Trophoblast cell (in vitro differentiated cells and primary cell): ENCODE measurements around the gene KIFAP3.

ENCODE experiments used
- DNase-seq, 2 donors: peaks; one replicate each; pipeline ENCODE4 v3.0.0-alpha.2; 2016
- H2AFZ ChIP-seq: 2 replicates; pipeline ENCODE4 v1.6.1; 2013; ENCODE audit warnings: low read length, moderate library complexity, mild to moderate bottlenecking; ENCODE audit not compliant: insufficient read depth, poor library complexity
- H2AK5ac ChIP-seq: 2 replicates; pipeline ENCODE4 v1.6.1; 2013; ENCODE audit warnings: mild to moderate bottlenecking, low read length
- H2BK120ac ChIP-seq: 2 replicates; pipeline ENCODE4 v1.6.1; 2013; ENCODE audit warnings: low read length, mild to moderate bottlenecking, moderate library complexity; ENCODE audit not compliant: insufficient read depth, poor library complexity
- H2BK12ac ChIP-seq: 2 replicates; pipeline ENCODE4 v1.6.1; 2013; ENCODE audit warnings: mild to moderate bottlenecking, low read length, moderate library complexity
- H2BK5ac ChIP-seq: 2 replicates; pipeline ENCODE4 v1.6.1; 2013; ENCODE audit warnings: low read length, low read depth, moderate library complexity, mild to moderate bottlenecking; ENCODE audit not compliant: poor library complexity
- H3K14ac ChIP-seq: 2 replicates; pipeline ENCODE4 v1.6.1; 2013; ENCODE audit warnings: mild to moderate bottlenecking, low read length
- H3K18ac ChIP-seq: 2 replicates; pipeline ENCODE4 v1.6.1; 2013; ENCODE audit warnings: mild to moderate bottlenecking, low read length
- H3K23ac ChIP-seq: 2 replicates; pipeline ENCODE4 v1.6.1; 2013; ENCODE audit warnings: low read length
- H3K27ac ChIP-seq: 2 replicates; pipeline ENCODE4 v1.5.1; 2013; ENCODE audit warnings: low read depth, mild to moderate bottlenecking, inconsistent platforms, low read length, moderate library complexity
- H3K27me3 ChIP-seq: 2 replicates; pipeline ENCODE4 v1.6.1; 2013; ENCODE audit warnings: inconsistent platforms, mild to moderate bottlenecking, low read length, moderate library complexity; ENCODE audit not compliant: insufficient read depth
- H3K36me3 ChIP-seq, 2 experiments: 1 replicate in 1 of 2; 2 replicates in 1 of 2; pipeline ENCODE4 v1.6.1; 2013; ENCODE audit warnings: low read length in 2 of 2, mild to moderate bottlenecking in 2 of 2, moderate library complexity in 1 of 2; ENCODE audit not compliant: insufficient read depth in 2 of 2, control insufficient read depth in 1 of 2
- H3K4ac ChIP-seq: 2 replicates; pipeline ENCODE4 v1.6.1; 2013; ENCODE audit warnings: low read depth, mild to moderate bottlenecking, low read length, moderate library complexity
- H3K4me1 ChIP-seq, 2 experiments: 1 replicate in 1 of 2; 2 replicates in 1 of 2; pipeline ENCODE4 v1.6.1; 2013; ENCODE audit warnings: low read length in 2 of 2, mild to moderate bottlenecking in 2 of 2, moderate library complexity in 1 of 2; ENCODE audit not compliant: insufficient read depth in 2 of 2, control insufficient read depth in 1 of 2
- H3K4me2 ChIP-seq: 2 replicates; pipeline ENCODE4 v1.6.1; 2013; ENCODE audit warnings: inconsistent platforms, mild to moderate bottlenecking, low read length, moderate library complexity
- H3K4me3 ChIP-seq: 2 replicates; pipeline ENCODE4 v1.5.1; 2013; ENCODE audit warnings: mild to moderate bottlenecking, low read depth, low read length, inconsistent platforms
- H3K79me1 ChIP-seq: one replicate; pipeline ENCODE4 v1.6.1; 2013; ENCODE audit warnings: low read length
- H3K79me2 ChIP-seq: 2 replicates; pipeline ENCODE4 v1.6.1; 2013; ENCODE audit warnings: low read length, mild to moderate bottlenecking; ENCODE audit not compliant: control insufficient read depth, insufficient read depth, poor library complexity
- H3K9ac ChIP-seq: 2 replicates; pipeline ENCODE4 v1.6.1; 2013; ENCODE audit warnings: mild to moderate bottlenecking, low read length
- H3K9me3 ChIP-seq: 2 replicates; pipeline ENCODE4 v1.6.1; 2013; ENCODE audit warnings: low read depth, mild to moderate bottlenecking, control low read depth, inconsistent platforms, low read length; ENCODE audit not compliant: insufficient read depth
- H4K12ac ChIP-seq: 2 replicates; pipeline ENCODE4 v1.6.1; 2013; ENCODE audit warnings: low read depth, mild to moderate bottlenecking, low read length, moderate library complexity
- H4K8ac ChIP-seq: 2 replicates; pipeline ENCODE4 v1.6.1; 2013; ENCODE audit warnings: low read depth, mild to moderate bottlenecking, low read length, moderate library complexity
- H4K91ac ChIP-seq: one replicate; pipeline ENCODE4 v1.6.1; 2013; ENCODE audit warnings: low read depth, mild to moderate bottlenecking, low read length, moderate library complexity
- WGBS: extraction: QIAGEN DNeasy Blood & Tissue Kit; methylation state at CpG from one replicate; pipeline ENCODE4 v1.1.7; 2013; ENCODE audit warnings: missing lambda C conversion rate; ENCODE audit not compliant: insufficient read length, insufficient coverage; ENCODE audit errors: extremely low coverage; 5-methylcytosine and 5-hydroxymethylcytosine counted together

KIFAP3 gene

DNA sequence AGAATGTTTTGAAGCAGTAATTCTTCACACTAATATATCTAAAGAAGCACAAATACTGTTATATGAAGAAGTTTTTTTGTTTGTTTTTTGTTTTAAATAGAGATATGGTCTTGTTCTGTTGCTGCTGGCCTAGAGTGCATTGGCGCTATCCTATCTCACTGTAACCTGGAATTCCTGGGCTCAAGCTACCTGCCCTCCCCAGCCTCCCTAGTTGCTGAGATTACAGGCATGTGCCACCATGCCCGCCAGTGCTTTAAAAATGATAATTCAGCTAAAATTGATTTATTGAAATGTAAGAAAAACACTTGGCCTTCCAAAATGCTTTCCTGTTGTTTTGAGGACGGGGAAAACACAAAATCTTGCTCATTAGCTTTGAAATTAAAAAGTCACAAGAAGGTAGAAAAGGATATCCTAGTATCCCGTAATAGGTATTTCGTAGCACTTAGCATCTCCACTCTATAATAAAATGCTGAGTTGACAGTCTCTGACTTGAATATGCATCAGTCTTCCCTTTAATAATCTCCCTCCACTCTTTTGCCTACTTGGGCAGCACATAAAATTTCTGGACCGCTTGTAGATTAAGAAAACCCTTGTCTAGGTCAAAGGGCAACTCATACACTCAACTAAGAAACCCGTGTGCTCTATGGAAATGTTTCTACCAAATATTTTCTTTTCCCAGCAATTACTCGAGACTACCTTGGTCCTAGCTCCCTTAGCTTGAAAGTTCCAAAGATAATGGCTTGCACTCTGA is 182.1 kb downstream of the KIFAP3 start:
- Histone ChIP-seq H4K12ac (no peak overlapping the region), H3K27me3 (no peaks in the 10 kb centered on the region), H3K4ac (peak overlapping the region; percentile 100), H3K23ac (no peak overlapping the region), H3K9me3 (no peaks in the 10 kb centered on the region), H2BK120ac (no peak overlapping the region), H3K79me1 (peaks cover 24% of the 10 kb centered on the region), H4K91ac (peak overlapping the region; percentile 8), H3K36me3 (peaks cover 0 to 5% of the 10 kb centered on the region in 2 experiments), H3K27ac (peak overlapping the region; percentile 83), H3K79me2 (peaks cover 10% of the 10 kb centered on the region), H2AK5ac (no peak overlapping the region), H2AFZ (no peak overlapping the region), H4K8ac (no peak overlapping the region), H2BK12ac (no peak overlapping the region), H3K4me1 (peaks cover 7% of the 10 kb centered on the region in 2 experiments), H3K14ac (no peak overlapping the region), H2BK5ac (peak overlapping the region; percentile 58), H3K4me2 (peak overlapping the region; percentile 70), H3K18ac (no peak overlapping the region), H3K4me3 (peak overlapping the region; percentile 62), H3K9ac (peak overlapping the region; percentile 99)
- DNase-seq: peak in 1 of 2 donors; percentile 53
- WGBS: no CpG with 5 or more reads among the region's 8 CpGs

DNA sequence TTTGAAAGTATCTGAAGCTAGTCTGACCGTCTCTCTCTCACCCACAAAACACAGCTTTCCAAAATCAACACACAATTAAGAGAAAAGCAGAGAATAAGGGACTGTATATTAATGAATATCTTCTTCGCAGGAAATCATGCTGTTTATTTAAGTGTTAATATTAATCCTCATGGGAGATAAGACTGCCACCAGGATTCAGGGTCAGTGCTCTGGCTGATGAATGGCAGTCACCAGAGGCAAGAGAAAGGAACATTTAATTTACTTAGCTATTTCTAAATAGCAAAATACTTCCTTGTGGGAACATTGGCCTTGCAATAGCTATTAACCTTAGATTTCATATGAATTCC is 183.0 kb downstream of the KIFAP3 start:
- H3K27ac ChIP-seq: peak overlapping the region; percentile 95
- peaks cover 0 to 5% of the 10 kb centered on the region in 2 experiments for H3K36me3 ChIP-seq
- peak overlapping the region; percentile 48 for H3K4me2 ChIP-seq
- H3K79me1 ChIP-seq: peaks cover 24% of the 10 kb centered on the region
- no peak overlapping the region for H2BK12ac ChIP-seq
- peak overlapping the region; percentile 42 for H2BK5ac ChIP-seq
- H2AFZ ChIP-seq: no peak overlapping the region
- H4K12ac ChIP-seq: no peak overlapping the region
- H3K23ac ChIP-seq: no peak overlapping the region
- no peak overlapping the region for H3K14ac ChIP-seq
- peaks cover 7% of the 10 kb centered on the region in 2 experiments for H3K4me1 ChIP-seq
- no peak overlapping the region for H4K91ac ChIP-seq
- H3K4ac ChIP-seq: no peak overlapping the region
- H3K27me3 ChIP-seq: no peaks in the 10 kb centered on the region
- no peak overlapping the region for H3K18ac ChIP-seq
- H4K8ac ChIP-seq: no peak overlapping the region
- no peaks in the 10 kb centered on the region for H3K9me3 ChIP-seq
- no CpG with 5 or more reads among the region's 2 CpGs for WGBS
- peaks cover 10% of the 10 kb centered on the region for H3K79me2 ChIP-seq
- DNase-seq: no peak
- no peak overlapping the region for H2AK5ac ChIP-seq
- no peak overlapping the region for H2BK120ac ChIP-seq
- H3K4me3 ChIP-seq: no peak overlapping the region
- no peak overlapping the region for H3K9ac ChIP-seq

DNA sequence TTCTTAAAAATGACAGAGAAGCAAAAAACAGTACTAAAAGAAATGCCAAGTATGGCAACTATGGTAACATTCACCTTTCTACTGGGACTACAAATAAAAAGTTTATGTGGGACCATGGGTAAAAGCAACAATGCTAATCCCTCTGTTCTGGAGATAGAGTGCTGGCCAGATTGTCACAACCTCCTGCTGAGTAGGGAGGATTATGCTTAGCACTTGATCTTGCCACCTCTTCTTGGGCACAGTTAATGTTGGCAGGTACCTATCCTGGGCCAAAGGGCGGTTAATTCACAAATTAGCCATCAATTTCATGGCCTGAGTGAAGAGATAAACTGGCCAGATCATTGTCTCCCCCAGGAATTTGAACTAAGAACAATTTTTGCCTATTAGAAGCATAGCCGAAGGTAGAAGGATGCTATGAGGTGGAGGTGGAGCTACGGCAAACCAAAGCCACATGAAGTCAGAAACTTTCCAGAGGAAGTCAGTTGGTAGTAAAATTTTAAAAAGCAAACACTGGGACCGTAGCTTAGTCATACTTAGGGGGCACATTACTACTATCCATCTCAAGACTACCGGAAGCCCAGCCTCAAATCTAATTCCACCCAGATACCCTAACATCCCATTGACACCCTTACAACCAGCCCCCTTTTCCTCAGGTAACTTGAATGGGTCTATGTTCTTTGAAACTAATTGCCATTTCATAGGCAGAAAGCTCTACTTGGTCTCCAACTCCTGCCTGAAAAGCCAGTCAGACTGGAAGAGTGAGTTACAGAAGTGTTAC is 183.5 kb downstream of the KIFAP3 start:
- H2BK12ac ChIP-seq: peak overlapping the region; percentile 1
- peak overlapping the region; percentile 4 for H4K91ac ChIP-seq
- H4K8ac ChIP-seq: no peak overlapping the region
- peak; percentile 59 to 90 for DNase-seq
- H2AFZ ChIP-seq: no peak overlapping the region
- no peak overlapping the region for H3K18ac ChIP-seq
- H3K4me1 ChIP-seq: peaks cover 7% of the 10 kb centered on the region in 2 experiments
- no peak overlapping the region for H3K23ac ChIP-seq
- H3K79me1 ChIP-seq: peaks cover 24% of the 10 kb centered on the region
- WGBS: no CpG with 5 or more reads among the region's 5 CpGs
- H3K36me3 ChIP-seq: peaks cover 2 to 7% of the 10 kb centered on the region in 2 experiments
- H3K14ac ChIP-seq: no peak overlapping the region
- H3K27ac ChIP-seq: peak overlapping the region; percentile 95
- peak overlapping the region; percentile 48 for H3K4me2 ChIP-seq
- H3K4me3 ChIP-seq: no peak overlapping the region
- no peak overlapping the region for H2BK120ac ChIP-seq
- no peak overlapping the region for H2AK5ac ChIP-seq
- no peak overlapping the region for H4K12ac ChIP-seq
- H3K9ac ChIP-seq: no peak overlapping the region
- peak overlapping the region; percentile 1 for H3K4ac ChIP-seq
- H3K79me2 ChIP-seq: peaks cover 10% of the 10 kb centered on the region
- H3K27me3 ChIP-seq: no peaks in the 10 kb centered on the region
- no peaks in the 10 kb centered on the region for H3K9me3 ChIP-seq
- peak overlapping the region; percentile 1 for H2BK5ac ChIP-seq

DNA sequence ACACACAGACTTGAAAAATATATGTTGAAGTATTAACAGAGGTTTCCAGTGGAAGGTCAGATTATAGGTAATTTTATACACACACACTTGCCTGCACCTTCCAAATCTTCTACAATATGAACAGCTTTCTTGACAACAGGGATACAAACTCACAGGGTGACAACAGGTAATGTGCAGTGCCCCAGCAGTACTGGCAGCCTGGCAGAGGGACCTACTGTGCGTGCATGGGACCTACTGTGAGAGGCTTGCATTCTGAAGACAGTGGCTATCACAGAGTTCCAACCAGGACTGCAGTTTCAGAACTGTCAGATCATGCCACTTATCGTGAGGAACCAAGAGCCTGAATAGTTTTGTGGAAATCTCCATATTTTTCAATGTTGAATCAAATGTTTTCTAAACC is 184.6 kb downstream of the KIFAP3 start:
- Histone ChIP-seq H3K4me2 (no peak overlapping the region), H3K79me2 (peaks cover 10% of the 10 kb centered on the region), H4K91ac (no peak overlapping the region), H3K27me3 (no peaks in the 10 kb centered on the region), H2AK5ac (no peak overlapping the region), H3K4me3 (no peak overlapping the region), H3K14ac (peak overlapping the region; percentile 75), H2BK5ac (no peak overlapping the region), H3K9me3 (no peaks in the 10 kb centered on the region), H3K36me3 (peaks cover 2 to 11% of the 10 kb centered on the region in 2 experiments), H4K8ac (peak overlapping the region; percentile 53), H2BK12ac (peak overlapping the region; percentile 82), H3K4me1 (peaks cover 7% of the 10 kb centered on the region in 2 experiments), H3K18ac (peak overlapping the region; percentile 75), H2AFZ (peak overlapping the region; percentile 66), H3K9ac (no peak overlapping the region), H3K4ac (peak overlapping the region; percentile 99), H3K23ac (no peak overlapping the region), H3K79me1 (peaks cover 24% of the 10 kb centered on the region), H2BK120ac (peak overlapping the region; percentile 38), H3K27ac (no peak overlapping the region), H4K12ac (no peak overlapping the region)
- WGBS: no CpG with 5 or more reads among the region's 2 CpGs
- no peak for DNase-seq
